HTR-8/SVneo (cell line): Measurements from ENCODE around the gene TRIM67.

Experiments used
- DNase-seq: peaks from one replicate; pipeline ENCODE4 v3.0.0; 2011; ENCODE audit warnings: low spot score, mixed read lengths; ENCODE audit not compliant: insufficient read length
- FAIRE-seq: peaks from 2 replicates; lab custom pipeline; 2011; peaks lifted over from hg19 to GRCh38; lab: Jason Lieb, UNC

Gene TRIM67

GRCh38 chr1:231181271-231181670, 19.4 kb downstream of the TRIM67 start:
- FAIRE-seq (no peak), DNase-seq (no peak)

- no peak for FAIRE-seq
- no peak for DNase-seq
Measured at GRCh38 chr1:231182317-231182716, 20.5 kb downstream of the TRIM67 start.

- DNase-seq (no peak), FAIRE-seq (no peak)
Measured at GRCh38 chr1:231183639-231184590, 22.1 kb downstream of the TRIM67 start.

GRCh38 chr1:231184891-231185290, 23.0 kb downstream of the TRIM67 start:
- no peak for FAIRE-seq
- no peak for DNase-seq

GRCh38 chr1:231185391-231185790, 23.5 kb downstream of the TRIM67 start:
- FAIRE-seq, result no peak
- no peak for DNase-seq

- DNase-seq (no peak), FAIRE-seq (no peak)
Measured at GRCh38 chr1:231186356-231187115, 24.7 kb downstream of the TRIM67 start.

- FAIRE-seq (no peak), DNase-seq (no peak)
Measured at GRCh38 chr1:231187571-231187970, 25.7 kb downstream of the TRIM67 start.

- no peak for FAIRE-seq
- DNase-seq, result no peak
Measured at GRCh38 chr1:231188072-231188471, 26.2 kb downstream of the TRIM67 start.

GRCh38 chr1:231188768-231189167, 26.9 kb downstream of the TRIM67 start:
- FAIRE-seq (no peak), DNase-seq (no peak)

- FAIRE-seq, result no peak
Measured at GRCh38 chr1:231189683-231190270, 27.9 kb downstream of the TRIM67 start.

GRCh38 chr1:231190456-231190855, 28.6 kb downstream of the TRIM67 start:
- FAIRE-seq (no peak), DNase-seq (no peak)

More at GRCh38 chr1:231189683-231190270, 27.9 kb downstream of the TRIM67 start:
- DNase-seq, result no peak

- no peak for DNase-seq
- no peak for FAIRE-seq
Measured at GRCh38 chr1:231192620-231193163, 30.8 kb downstream of the TRIM67 start.

GRCh38 chr1:231193710-231194340, 32.0 kb downstream of the TRIM67 start:
- no peak for DNase-seq

GRCh38 chr1:231194476-231194842, 32.6 kb downstream of the TRIM67 start:
- DNase-seq (no peak), FAIRE-seq (no peak)

More at GRCh38 chr1:231193710-231194340, 32.0 kb downstream of the TRIM67 start:
- FAIRE-seq, result no peak

- no peak for FAIRE-seq
- DNase-seq, result no peak
Measured at GRCh38 chr1:231194843-231195516, 33.1 kb downstream of the TRIM67 start.

GRCh38 chr1:231196307-231196706, 34.4 kb downstream of the TRIM67 start:
- FAIRE-seq (no peak), DNase-seq (no peak)

GRCh38 chr1:231196728-231197127, 34.9 kb downstream of the TRIM67 start:
- DNase-seq, result no peak
- no peak for FAIRE-seq

- DNase-seq (no peak), FAIRE-seq (no peak)
Measured at GRCh38 chr1:231199868-231200267, 38.0 kb downstream of the TRIM67 start.

- FAIRE-seq (no peak), DNase-seq (no peak)
Measured at GRCh38 chr1:231200388-231201031, 38.7 kb downstream of the TRIM67 start.
